Measurements from ENCODE around the gene CDK2AP2.

- TF ChIP-seq POLR2A (IDR thresholded peaks at IDR 0.05) (no peak), CTCF (IDR thresholded peaks at IDR 0.05) (no peak), EP300 (IDR thresholded peaks at IDR 0.05) (no peak)
These were observed 12.5 kb downstream of the CDK2AP2 start for GRCh38 chr11:67495234-67496005.
